ENCODE measurements around the gene SGK1.
A peak's percentile ranks its signal among the peaks of the same experiment; 100 is the strongest.
"Not testable (repeated sequence)": the region's sequence is repeated elsewhere in the genome, so short reads cannot be mapped to it uniquely, and the experiment has no call there.

SGK1 gene

DNA sequence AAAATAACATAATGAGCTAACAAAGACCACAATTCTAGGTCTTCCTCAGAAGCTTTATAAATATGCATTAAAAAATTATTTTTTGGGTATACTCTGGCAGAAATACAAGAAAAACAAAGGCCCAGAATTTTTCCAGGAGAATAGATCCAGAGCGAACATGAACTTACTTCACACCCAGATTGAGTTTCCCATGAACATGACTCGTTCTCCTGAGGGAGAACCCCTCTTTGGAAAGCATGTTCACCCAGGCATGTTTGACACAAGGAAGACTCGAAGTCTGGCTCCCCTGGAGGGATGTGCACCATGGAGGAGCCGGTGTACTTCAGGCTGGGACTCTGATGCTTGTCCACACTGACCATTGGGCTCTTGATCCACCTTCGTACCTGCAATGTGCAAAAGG is 56.1 kb downstream of the SGK1 start:
- Mint-ChIP-seq H3K27me3 (no peaks in the 10 kb centered on the region), H3K9me3 (no peaks in the 10 kb centered on the region), H3K4me3 (no peak overlapping the region), H3K27ac (no peak overlapping the region), H3K36me3 (ENCODE audit: low read depth) (no peaks in the 10 kb centered on the region), H3K4me1 (ENCODE audit: low read depth) (no peaks in the 10 kb centered on the region)
- DNase-seq: no peak

- no peak overlapping the region for H3K4me3 Mint-ChIP-seq
- no peaks in the 10 kb centered on the region for H3K27me3 Mint-ChIP-seq
- H3K9me3 Mint-ChIP-seq: no peaks in the 10 kb centered on the region
- no peak overlapping the region for H3K27ac Mint-ChIP-seq
- no peaks in the 10 kb centered on the region for H3K4me1 Mint-ChIP-seq (ENCODE audit: low read depth)
- H3K36me3 Mint-ChIP-seq (ENCODE audit: low read depth): no peaks in the 10 kb centered on the region
- no peak for DNase-seq
These were observed 59.0 kb downstream of the SGK1 start for GRCh38 chr6:134258849-134259306.

DNA sequence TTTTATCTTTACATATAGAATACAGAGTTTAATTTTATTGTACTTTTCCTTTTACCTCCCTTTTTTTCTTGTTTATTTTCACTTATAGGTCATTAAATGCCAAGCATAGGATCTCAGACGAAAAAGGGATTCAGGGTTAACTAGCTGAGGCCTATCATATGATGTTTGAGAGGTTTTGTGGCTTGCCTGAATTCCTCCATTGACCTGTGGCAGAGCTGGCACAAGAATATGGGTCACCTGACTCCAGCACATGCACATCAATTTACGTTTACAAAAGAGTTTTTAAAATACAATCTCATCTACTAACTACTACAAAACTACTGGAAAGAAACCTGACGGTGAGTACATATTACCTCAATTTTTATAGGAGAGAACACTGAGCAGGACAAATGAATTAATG is 60.4 kb downstream of the SGK1 start:
- Mint-ChIP-seq H3K4me3 (no peak overlapping the region), H3K27me3 (no peaks in the 10 kb centered on the region), H3K27ac (no peak overlapping the region), H3K36me3 (ENCODE audit: low read depth) (no peaks in the 10 kb centered on the region), H3K9me3 (no peaks in the 10 kb centered on the region), H3K4me1 (ENCODE audit: low read depth) (no peaks in the 10 kb centered on the region)
- no peak for DNase-seq

DNA sequence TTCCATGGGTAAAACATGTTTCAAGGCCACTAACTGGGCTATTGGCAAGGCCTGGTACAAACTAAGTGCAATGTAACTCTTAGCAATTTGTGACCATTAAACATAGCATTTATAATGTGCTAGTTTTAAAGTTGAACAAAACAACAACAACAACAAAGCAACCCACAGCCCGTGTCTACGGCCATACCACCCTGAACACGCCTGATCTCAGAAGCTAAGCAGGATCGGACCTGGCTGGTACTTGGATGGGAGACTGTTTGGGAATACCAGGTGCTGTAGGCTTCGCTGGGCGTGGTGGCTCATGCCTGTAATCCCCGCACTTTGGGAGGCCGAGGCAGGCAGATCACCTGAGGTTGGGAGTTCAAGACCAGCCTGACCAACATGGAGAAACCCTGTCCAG is 61.0 kb downstream of the SGK1 start:
- no peaks in the 10 kb centered on the region for H3K4me1 Mint-ChIP-seq (ENCODE audit: low read depth)
- H3K36me3 Mint-ChIP-seq (ENCODE audit: low read depth): no peaks in the 10 kb centered on the region
- H3K27ac Mint-ChIP-seq: no peak overlapping the region
- H3K9me3 Mint-ChIP-seq: no peaks in the 10 kb centered on the region
- no peak for DNase-seq
- H3K27me3 Mint-ChIP-seq: no peaks in the 10 kb centered on the region
- H3K4me3 Mint-ChIP-seq: no peak overlapping the region

GRCh38 chr6:134255280-134255679 is 62.6 kb downstream of the SGK1 start:
- not testable (repeated sequence) for DNase-seq; H3K9me3 Mint-ChIP-seq; H3K36me3 Mint-ChIP-seq (ENCODE audit: low read depth); H3K27ac Mint-ChIP-seq; H3K4me3 Mint-ChIP-seq; H3K27me3 Mint-ChIP-seq; H3K4me1 Mint-ChIP-seq (ENCODE audit: low read depth)

- Mint-ChIP-seq H3K36me3 (ENCODE audit: low read depth) (no peaks in the 10 kb centered on the region), H3K4me1 (ENCODE audit: low read depth) (peaks cover 17% of the 10 kb centered on the region), H3K27ac (no peak overlapping the region), H3K4me3 (no peak overlapping the region), H3K27me3 (no peaks in the 10 kb centered on the region), H3K9me3 (no peaks in the 10 kb centered on the region)
- DNase-seq: no peak
These were observed 63.8 kb downstream of the SGK1 start for GRCh38 chr6:134254118-134254517.

DNA sequence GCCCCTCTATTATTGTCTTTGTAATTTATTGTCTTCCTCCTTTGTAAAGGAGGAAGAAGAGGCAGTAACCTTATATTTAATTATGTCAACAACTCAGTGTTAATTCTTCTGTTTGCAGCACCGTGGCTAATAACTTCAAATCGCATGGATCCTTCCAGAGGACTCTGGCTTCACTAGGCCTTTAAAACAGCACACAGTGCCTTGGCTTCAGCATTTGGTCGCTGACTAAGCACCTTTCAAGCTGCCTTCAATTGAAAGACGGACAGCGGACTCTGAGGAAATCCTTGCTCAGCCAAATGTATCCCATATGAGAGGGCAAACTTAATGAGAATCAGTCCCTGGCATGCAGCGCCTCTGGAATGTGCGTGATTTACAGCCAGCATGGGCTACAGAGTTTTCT is 64.2 kb downstream of the SGK1 start:
- H3K36me3 Mint-ChIP-seq (ENCODE audit: low read depth): no peaks in the 10 kb centered on the region
- no peak for DNase-seq
- H3K27me3 Mint-ChIP-seq: no peaks in the 10 kb centered on the region
- no peaks in the 10 kb centered on the region for H3K9me3 Mint-ChIP-seq
- peaks cover 22% of the 10 kb centered on the region for H3K4me1 Mint-ChIP-seq (ENCODE audit: low read depth)
- H3K27ac Mint-ChIP-seq: no peak overlapping the region
- no peak overlapping the region for H3K4me3 Mint-ChIP-seq

- DNase-seq: no peak
- Mint-ChIP-seq H3K36me3 (ENCODE audit: low read depth) (no peaks in the 10 kb centered on the region), H3K27ac (no peak overlapping the region), H3K9me3 (peaks cover 2% of the 10 kb centered on the region), H3K27me3 (no peaks in the 10 kb centered on the region), H3K4me1 (ENCODE audit: low read depth) (peaks cover 43% of the 10 kb centered on the region), H3K4me3 (no peak overlapping the region)
These were observed 66.6 kb downstream of the SGK1 start for GRCh38 chr6:134251320-134251719.

GRCh38 chr6:134250776-134251175 is 67.1 kb downstream of the SGK1 start:
- no peaks in the 10 kb centered on the region for H3K27me3 Mint-ChIP-seq
- peaks cover 2% of the 10 kb centered on the region for H3K9me3 Mint-ChIP-seq
- no peaks in the 10 kb centered on the region for H3K36me3 Mint-ChIP-seq (ENCODE audit: low read depth)
- DNase-seq: no peak
- no peak overlapping the region for H3K27ac Mint-ChIP-seq
- H3K4me1 Mint-ChIP-seq (ENCODE audit: low read depth): peaks cover 47% of the 10 kb centered on the region
- H3K4me3 Mint-ChIP-seq: no peak overlapping the region

- Mint-ChIP-seq H3K27ac (peak overlapping the region; percentile 3), H3K4me3 (no peak overlapping the region), H3K4me1 (ENCODE audit: low read depth) (peaks cover 55% of the 10 kb centered on the region), H3K36me3 (ENCODE audit: low read depth) (no peaks in the 10 kb centered on the region), H3K27me3 (no peaks in the 10 kb centered on the region), H3K9me3 (peaks cover 2% of the 10 kb centered on the region)
- DNase-seq: no peak
These were observed 67.9 kb downstream of the SGK1 start for GRCh38 chr6:134249759-134250602.

GRCh38 chr6:134249239-134249758 is 68.6 kb downstream of the SGK1 start:
- Mint-ChIP-seq H3K27me3 (no peaks in the 10 kb centered on the region), H3K4me3 (no peak overlapping the region), H3K36me3 (ENCODE audit: low read depth) (no peaks in the 10 kb centered on the region), H3K9me3 (peaks cover 2% of the 10 kb centered on the region), H3K4me1 (ENCODE audit: low read depth) (peaks cover 56% of the 10 kb centered on the region), H3K27ac (no peak overlapping the region)
- DNase-seq: no peak

- no peak for DNase-seq
- Mint-ChIP-seq H3K27me3 (no peaks in the 10 kb centered on the region), H3K4me1 (ENCODE audit: low read depth) (peaks cover 56% of the 10 kb centered on the region), H3K9me3 (peaks cover 5% of the 10 kb centered on the region), H3K27ac (peak overlapping the region; percentile 94), H3K4me3 (peak overlapping the region; percentile 23), H3K36me3 (ENCODE audit: low read depth) (no peaks in the 10 kb centered on the region)
These were observed 69.9 kb downstream of the SGK1 start for GRCh38 chr6:134247844-134248580.

- H3K27ac Mint-ChIP-seq: peak overlapping the region; percentile 94
- no peaks in the 10 kb centered on the region for H3K36me3 Mint-ChIP-seq (ENCODE audit: low read depth)
- H3K4me3 Mint-ChIP-seq: peak overlapping the region; percentile 41
- peaks cover 5% of the 10 kb centered on the region for H3K9me3 Mint-ChIP-seq
- no peaks in the 10 kb centered on the region for H3K27me3 Mint-ChIP-seq
- peaks cover 56% of the 10 kb centered on the region for H3K4me1 Mint-ChIP-seq (ENCODE audit: low read depth)
- DNase-seq: peak; percentile 60
These were observed 70.6 kb downstream of the SGK1 start for GRCh38 chr6:134247231-134247833.

- Mint-ChIP-seq H3K27ac (no peak overlapping the region), H3K4me1 (ENCODE audit: low read depth) (peaks cover 63% of the 10 kb centered on the region), H3K27me3 (no peaks in the 10 kb centered on the region), H3K4me3 (no peak overlapping the region), H3K36me3 (ENCODE audit: low read depth) (no peaks in the 10 kb centered on the region), H3K9me3 (peaks cover 7% of the 10 kb centered on the region)
- no peak for DNase-seq
These were observed 72.2 kb downstream of the SGK1 start for GRCh38 chr6:134245706-134246105.

Measured in activated T-cell treated with anti-CD3 and anti-CD28 coated beads, Interleukin-2, amount 50 U/mL, for 24 hours (primary cell).